Peyer's patch (tissue), 4 donors: Measurements from ENCODE around the gene SMIM14. TPM values are rescaled to one million over a fixed set of nuclear protein-coding genes. Genes with fewer than 3 reads are reported as not detected.

Source experiments
- DNase-seq, 3 donors: peaks; one replicate each; pipeline ENCODE4 v3.0.0-alpha.2; 2017 to 2019
- H3K27ac ChIP-seq, 4 donors: fragments of 200-600 bp; sonication (generic); one replicate each; pipeline ENCODE4 v1.5.1; 2016 to 2019
- H3K27me3 ChIP-seq, 2 donors: fragments of 200-600 bp; sonication (generic); one replicate each; pipeline ENCODE4 v1.5.1; 2019
- H3K36me3 ChIP-seq, 3 donors: fragments of 200-600 bp; sonication (generic); one replicate each; pipeline ENCODE4 v1.5.1; 2016 to 2019
- H3K4me1 ChIP-seq, 4 donors: fragments of 200-600 bp; sonication (generic); one replicate each; pipeline ENCODE4 v1.5.1; 2016 to 2019
- H3K4me3 ChIP-seq, 4 donors: fragments of 200-600 bp; sonication (generic); 1 replicate in 3 of 4; 2 replicates in 1 of 4; pipeline ENCODE4 v1.5.1; 2016 to 2019; ENCODE audit warnings: mild to moderate bottlenecking in 1 of 4
- H3K9me3 ChIP-seq, 4 donors: fragments of 200-600 bp; sonication (generic); one replicate each; pipeline ENCODE4 v1.5.1; 2016 to 2019; ENCODE audit warnings: mild to moderate bottlenecking in 1 of 4
- CTCF ChIP-seq, 6 experiments: fragments of 450-650 bp in 4 of 6; fragments of 200-600 bp in 2 of 6; sonication (generic) in 1 of 6; IDR thresholded peaks; one replicate each; pipeline ENCODE4 v1.5.1; 2017 to 2019; ENCODE audit warnings: antibody characterized with exemption in 6 of 6, mild to moderate bottlenecking in 3 of 6, moderate library complexity in 1 of 6
- POLR2A ChIP-seq, 2 donors: fragments of 450-650 bp; IDR thresholded peaks; one replicate each; pipeline ENCODE4 v1.5.1; 2017; ENCODE audit warnings: antibody characterized with exemption in 2 of 2, mild to moderate bottlenecking in 2 of 2, moderate library complexity in 2 of 2
- total RNA-seq, 4 donors: library from RNA; depleted of rRNA; stranded (reverse); fragments of >200 nt; gene quantifications; one replicate each; pipeline ENCODE4 v1.1.0, GENCODE V29; 2016

Gene SMIM14
- total RNA-seq, 4 donors from 2014 or later = 27.7 to 49.6 (median 39.8) TPM

DNA sequence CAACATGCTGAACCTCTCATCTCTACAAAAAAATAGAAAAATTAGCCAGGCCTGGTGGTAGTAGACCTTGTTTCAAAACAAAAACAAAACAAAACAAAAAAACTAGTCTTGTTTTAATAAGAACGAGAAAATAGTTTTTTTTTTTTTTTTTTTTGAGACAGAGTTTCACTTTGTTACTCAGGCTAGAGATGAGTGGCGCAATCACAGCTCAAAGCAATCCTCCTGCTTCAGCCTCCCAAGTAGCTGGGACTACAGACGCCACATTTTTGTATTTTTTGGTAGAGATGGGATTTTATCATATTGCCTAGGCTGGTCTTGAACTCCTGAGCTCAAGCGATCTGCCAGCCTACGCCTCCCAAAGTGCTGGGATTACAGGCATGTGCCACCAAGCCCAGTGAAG is 63.7 kb downstream of the SMIM14 start:
- Histone ChIP-seq H3K27me3 (no peaks in the 10 kb centered on the region), H3K9me3 (no peaks in the 10 kb centered on the region), H3K27ac (no peak overlapping the region), H3K4me3 (no peak overlapping the region), H3K4me1 (peaks cover 0 to 2% (median 0%) of the 10 kb centered on the region in 4 donors), H3K36me3 (peaks cover 0 to 12% (median 0%) of the 10 kb centered on the region in 3 donors)
- no peak for TF ChIP-seq POLR2A (IDR thresholded peaks at IDR 0.05)
- TF ChIP-seq CTCF (IDR thresholded peaks at IDR 0.05) = no peak
- DNase-seq = no peak

- H3K4me1 ChIP-seq = peaks cover 0 to 15% (median 0%) of the 10 kb centered on the region in 4 donors
- H3K36me3 ChIP-seq = peaks cover 0 to 12% (median 0%) of the 10 kb centered on the region in 3 donors
- DNase-seq = no peak
- TF ChIP-seq POLR2A (IDR thresholded peaks at IDR 0.05) = no peak
- TF ChIP-seq CTCF (IDR thresholded peaks at IDR 0.05) = no peak
- H3K9me3 ChIP-seq = no peaks in the 10 kb centered on the region
- no peak overlapping the region for H3K27ac ChIP-seq
- no peaks in the 10 kb centered on the region for H3K27me3 ChIP-seq
- no peak overlapping the region for H3K4me3 ChIP-seq
These were observed 67.2 kb downstream of the SMIM14 start for GRCh38 chr4:39571504-39571903.

DNA sequence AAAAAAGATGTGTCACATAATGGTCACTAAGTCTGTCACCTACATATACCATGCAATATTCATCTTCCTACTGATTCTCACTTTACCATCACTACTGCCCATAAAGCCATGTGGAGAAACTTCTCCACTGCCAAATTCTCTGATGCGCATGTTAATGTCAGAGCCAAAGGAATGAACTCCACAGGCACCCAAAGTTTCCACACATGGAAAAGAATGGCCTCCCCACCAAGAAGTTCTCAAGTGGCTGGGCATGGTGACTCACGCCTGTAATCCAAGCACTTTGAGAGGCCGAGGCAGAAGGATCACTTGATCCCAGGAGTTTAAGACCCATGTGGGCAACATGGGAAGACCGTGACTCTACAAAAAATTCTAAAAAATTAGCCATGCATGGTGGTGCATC is 67.6 kb downstream of the SMIM14 start:
- Histone ChIP-seq H3K4me1 (peaks cover 0 to 15% (median 0%) of the 10 kb centered on the region in 4 donors), H3K27me3 (no peaks in the 10 kb centered on the region), H3K36me3 (peaks cover 0 to 15% (median 0%) of the 10 kb centered on the region in 3 donors), H3K9me3 (no peaks in the 10 kb centered on the region), H3K4me3 (no peak overlapping the region), H3K27ac (no peak overlapping the region)
- no peak for DNase-seq
- no peak for TF ChIP-seq POLR2A (IDR thresholded peaks at IDR 0.05)
- TF ChIP-seq CTCF (IDR thresholded peaks at IDR 0.05) = no peak

- Histone ChIP-seq H3K27ac (peak overlapping the region in 1 of 4 donors; percentile 36), H3K4me1 (peaks cover 0 to 15% (median 0%) of the 10 kb centered on the region in 4 donors), H3K36me3 (peaks cover 0 to 30% (median 0%) of the 10 kb centered on the region in 3 donors), H3K4me3 (peak overlapping the region in 1 of 4 donors; percentile 8), H3K9me3 (no peaks in the 10 kb centered on the region), H3K27me3 (no peaks in the 10 kb centered on the region)
- no peak for DNase-seq
- TF ChIP-seq POLR2A (IDR thresholded peaks at IDR 0.05) (no peak), CTCF (IDR thresholded peaks at IDR 0.05) (no peak)
These were observed 69.5 kb downstream of the SMIM14 start for GRCh38 chr4:39569209-39569608.

GRCh38 chr4:39568805-39569204 is 69.9 kb downstream of the SMIM14 start:
- no peak for DNase-seq
- Histone ChIP-seq H3K4me1 (peaks cover 0 to 15% (median 0%) of the 10 kb centered on the region in 4 donors), H3K36me3 (peaks cover 0 to 34% (median 0%) of the 10 kb centered on the region in 3 donors), H3K9me3 (no peaks in the 10 kb centered on the region), H3K4me3 (peak overlapping the region in 1 of 4 donors; percentile 8), H3K27me3 (no peaks in the 10 kb centered on the region), H3K27ac (peak overlapping the region in 1 of 4 donors; percentile 36)
- TF ChIP-seq CTCF (IDR thresholded peaks at IDR 0.05) (no peak), POLR2A (IDR thresholded peaks at IDR 0.05) (no peak)
